Measurements from ENCODE around the gene PNPLA3.
"Not testable (repeated sequence)": the region's sequence is repeated elsewhere in the genome, so short reads cannot be mapped to it uniquely, and the experiment has no call there.

PNPLA3 gene

DNA sequence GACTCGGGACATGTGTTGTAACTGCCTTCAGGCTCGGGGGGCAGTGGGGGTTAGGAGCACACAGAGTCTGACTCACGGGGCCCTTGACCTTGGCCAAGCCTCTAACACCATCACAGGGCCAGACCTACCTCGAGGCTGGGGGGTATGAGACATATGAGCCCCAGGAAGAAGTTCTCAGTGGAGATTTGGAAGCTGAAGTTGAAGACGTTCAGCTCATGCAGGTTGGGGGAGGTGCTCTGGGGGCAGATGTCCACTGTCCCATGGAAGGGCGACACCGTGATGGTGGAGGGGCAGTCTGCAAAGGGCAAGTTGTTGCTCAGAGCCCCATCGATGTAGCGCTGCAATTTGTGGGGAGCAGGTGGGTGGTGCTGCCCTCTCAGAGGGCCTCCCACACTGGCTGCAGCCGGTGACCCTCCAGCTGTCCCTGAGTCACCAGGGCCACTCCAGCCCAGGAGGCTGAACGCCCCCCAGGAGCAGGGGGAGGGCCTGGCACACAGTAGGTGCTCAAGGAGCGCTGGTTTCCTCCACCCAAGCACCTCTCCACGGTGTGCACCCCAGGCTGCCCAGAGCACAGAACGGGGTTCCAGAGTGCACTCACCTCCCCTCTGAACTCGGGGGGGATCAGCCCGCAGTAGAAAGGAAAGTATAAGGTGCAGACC, 34.3 kb upstream of the PNPLA3 start:
- no peak for DNase-seq (ENCODE audit: low spot score)

GRCh38 chr22:43889860-43890253, 33.7 kb upstream of the PNPLA3 start:
- DNase-seq (ENCODE audit: low spot score) = no peak

- no peak for DNase-seq (ENCODE audit: low spot score)
Observed at GRCh38 chr22:43890901-43891331, 32.7 kb upstream of the PNPLA3 start.

DNA sequence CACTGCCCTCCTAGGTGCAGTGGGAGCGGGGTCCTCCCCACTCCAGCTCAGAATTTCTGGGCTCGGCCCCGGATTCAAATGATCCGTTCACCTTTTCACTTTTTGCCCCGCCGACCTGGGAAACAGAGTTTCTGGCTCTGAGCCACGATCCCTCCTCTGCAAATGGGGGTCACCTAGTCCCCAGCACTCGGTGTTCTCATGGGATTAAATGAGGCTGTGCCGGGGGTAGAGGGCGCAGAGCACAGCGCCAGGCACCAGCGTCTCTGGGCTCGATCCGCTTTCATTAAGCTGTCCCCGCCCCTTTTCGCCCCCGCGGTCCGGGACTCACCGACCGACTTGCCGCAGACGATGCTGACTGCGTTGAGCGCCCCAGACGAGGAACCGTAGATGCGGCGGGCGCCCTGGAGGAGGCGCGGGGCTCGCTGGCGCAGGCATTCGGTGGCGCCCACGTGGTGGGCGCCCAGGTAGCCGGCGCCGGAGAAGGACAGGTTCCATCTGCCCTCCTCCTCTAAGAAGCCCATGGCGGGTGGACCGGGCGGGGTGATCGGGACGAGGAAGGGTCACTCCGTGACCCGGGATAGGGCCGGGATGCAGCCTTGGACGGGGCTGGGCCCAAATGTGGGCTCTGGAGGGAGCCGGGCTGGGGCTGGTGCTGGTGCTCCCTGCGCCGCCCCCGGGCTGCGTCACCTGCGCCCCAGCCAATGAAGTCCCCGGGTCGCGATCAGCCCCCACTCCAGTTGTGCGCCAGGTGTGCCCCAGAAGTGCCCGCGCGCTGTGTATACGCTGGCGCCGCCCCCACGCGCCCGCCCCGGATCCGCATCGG, 32.0 kb upstream of the PNPLA3 start, which contains the start of gene PNPLA5:
Gene PNPLA5 (minus strand): TSS at position 654 of the 823 bp plus-strand sequence. CDS start 133 bp downstream, at position 521.
- no peak for DNase-seq (ENCODE audit: low spot score)

DNA sequence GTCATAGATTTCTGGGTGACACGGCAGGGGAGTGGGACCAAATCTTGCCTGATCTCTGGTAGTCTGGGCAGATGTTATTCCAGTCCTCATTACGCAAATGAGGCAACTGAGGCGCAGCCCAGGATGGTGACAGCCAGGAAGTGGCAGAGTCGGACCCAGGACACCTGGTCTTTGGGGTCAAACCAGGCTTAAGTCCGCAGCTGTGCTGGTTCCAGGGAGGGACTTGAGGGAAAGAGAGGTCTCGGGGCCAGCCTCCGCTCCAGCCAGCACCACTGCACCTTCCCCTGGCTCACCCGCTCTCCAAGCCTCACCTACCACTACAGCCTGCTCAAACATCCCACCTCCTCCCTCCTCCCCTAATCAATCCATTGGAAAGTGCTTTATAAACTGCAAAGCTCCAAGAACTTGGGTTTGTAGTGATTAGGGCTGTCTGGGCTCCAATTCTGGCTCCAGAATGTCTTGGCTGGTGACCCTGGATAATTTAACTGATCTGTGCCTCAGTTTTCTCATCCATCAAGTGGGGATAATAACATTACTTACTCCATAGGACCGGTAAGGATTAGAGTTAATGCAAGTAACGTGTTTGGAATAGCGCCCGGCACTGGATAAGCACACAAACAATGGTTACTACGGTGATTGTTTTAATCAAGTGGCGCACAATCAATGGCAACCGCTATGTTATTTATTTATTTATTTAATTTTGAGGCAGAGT, 31.3 kb upstream of the PNPLA3 start:
- no peak for DNase-seq (ENCODE audit: low spot score)

DNA sequence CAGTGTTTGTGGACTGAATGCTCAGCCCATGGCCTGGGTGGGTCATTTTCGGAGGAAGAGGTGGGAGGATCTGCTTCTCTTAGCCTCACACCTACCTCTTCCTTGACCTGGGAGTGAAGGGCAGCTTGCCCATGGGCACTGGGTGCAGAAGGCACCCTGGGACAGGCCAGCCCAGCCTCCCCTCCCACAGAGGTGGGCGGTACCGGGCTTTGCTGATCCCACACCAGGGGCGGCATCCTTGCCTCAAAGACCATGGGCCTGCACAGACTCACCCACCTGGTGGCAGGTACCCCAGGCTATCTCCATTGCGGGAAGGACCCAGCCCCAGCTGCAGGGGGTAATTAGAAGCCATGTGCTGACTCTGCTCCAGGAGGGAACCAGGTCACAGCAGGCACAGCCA, 30.3 kb upstream of the PNPLA3 start:
- DNase-seq (ENCODE audit: low spot score) = no peak

DNA sequence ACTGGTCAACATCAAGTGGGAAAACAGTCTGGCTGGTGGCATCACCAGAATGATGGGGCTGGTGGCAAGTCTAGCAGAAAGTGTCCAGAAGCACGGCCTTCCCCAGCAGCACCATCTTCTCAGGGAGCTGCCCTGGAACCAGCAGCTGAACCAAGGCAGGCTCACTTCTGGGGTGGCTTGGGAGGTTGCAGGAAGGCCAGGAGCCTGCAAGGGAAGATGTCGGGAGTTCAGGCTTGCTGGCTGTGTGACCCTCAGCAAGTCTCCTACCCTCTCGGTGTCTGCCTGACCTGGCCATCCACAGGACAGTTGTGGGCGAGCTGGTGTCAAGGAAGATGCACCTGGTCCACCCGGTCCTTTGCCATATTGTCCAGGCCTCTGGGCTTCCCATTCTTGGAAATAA, 29.5 kb upstream of the PNPLA3 start:
- no peak for DNase-seq (ENCODE audit: low spot score)

GRCh38 chr22:43895986-43896645, 27.5 kb upstream of the PNPLA3 start:
- DNase-seq (ENCODE audit: low spot score) = no peak

DNA sequence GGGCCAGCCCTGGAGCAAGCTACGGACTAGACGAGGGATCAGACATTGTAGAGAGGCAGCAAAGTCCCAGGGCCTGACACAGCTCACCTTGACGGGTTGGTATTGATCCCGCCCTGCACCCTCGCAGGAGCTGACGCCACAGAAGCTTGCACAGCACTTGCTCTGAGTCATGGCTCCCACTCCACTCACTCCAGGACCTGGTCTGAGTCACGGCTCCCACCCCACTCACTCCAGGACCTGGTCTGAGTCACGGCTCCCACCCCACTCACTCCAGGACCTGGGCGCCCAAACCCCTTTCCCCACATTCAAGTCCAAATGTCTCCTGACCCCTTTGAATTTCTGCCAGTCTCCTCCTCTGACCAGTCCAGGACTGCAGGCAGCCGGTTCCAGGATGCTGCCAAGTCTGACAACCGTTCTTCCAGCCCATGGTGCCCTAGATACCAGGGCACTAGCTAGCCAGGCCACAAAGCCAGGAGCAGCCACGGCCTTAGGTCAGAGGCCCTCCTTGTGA, 25.8 kb upstream of the PNPLA3 start:
- DNase-seq (ENCODE audit: low spot score) = no peak

GRCh38 chr22:43900206-43900605, 23.4 kb upstream of the PNPLA3 start:
- DNase-seq (ENCODE audit: low spot score) = no peak

- no peak for DNase-seq (ENCODE audit: low spot score)
Observed at GRCh38 chr22:43901976-43902643, 21.5 kb upstream of the PNPLA3 start.

GRCh38 chr22:43903033-43903432, 20.6 kb upstream of the PNPLA3 start:
- DNase-seq (ENCODE audit: low spot score) = not testable (repeated sequence)

DNA sequence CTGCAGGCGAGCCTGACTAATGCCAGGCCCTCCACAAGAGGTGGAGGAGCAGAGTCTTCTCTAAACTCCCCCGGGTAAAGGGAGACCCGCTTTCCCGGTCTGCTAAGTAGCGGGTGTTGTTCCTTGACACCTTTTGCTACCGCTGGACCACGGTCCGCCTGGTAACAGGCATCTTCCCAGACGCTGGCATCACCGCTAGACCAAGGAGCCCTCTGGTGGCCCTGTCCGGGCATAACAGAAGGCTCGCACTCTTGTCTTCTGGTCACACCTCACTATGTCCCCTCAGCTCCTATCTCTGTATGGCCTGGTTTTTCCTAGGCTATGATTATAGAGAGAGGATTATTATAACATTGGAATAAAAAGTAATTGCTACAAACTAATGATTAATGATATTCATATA, 19.2 kb upstream of the PNPLA3 start:
- not testable (repeated sequence) for DNase-seq (ENCODE audit: low spot score)

GRCh38 chr22:43905681-43906080, 17.9 kb upstream of the PNPLA3 start:
- DNase-seq (ENCODE audit: low spot score) = no peak

DNA sequence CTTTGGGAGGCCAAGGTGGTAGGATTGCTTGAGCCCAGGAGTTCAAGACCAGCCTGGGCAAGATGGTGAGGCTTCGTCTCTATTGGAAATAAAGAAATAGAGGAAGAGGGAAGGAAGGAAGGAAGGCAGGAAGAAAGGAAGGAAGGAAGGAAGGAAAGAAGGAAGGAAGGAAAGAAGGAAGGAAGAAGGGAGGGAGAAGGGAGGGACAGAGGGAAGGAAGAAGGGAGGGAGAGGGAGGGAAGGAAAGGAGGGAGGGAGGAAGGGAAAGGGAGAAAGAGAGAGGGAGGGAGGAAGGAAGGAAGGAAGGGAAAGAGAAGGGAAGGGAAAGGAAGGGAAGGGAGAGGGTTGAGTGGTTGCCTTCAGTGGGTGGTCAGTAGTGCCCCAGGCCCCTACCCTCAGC, 13.9 kb upstream of the PNPLA3 start:
- DNase-seq (ENCODE audit: low spot score) = no peak

GRCh38 chr22:43910178-43910695, 13.4 kb upstream of the PNPLA3 start:
- DNase-seq (ENCODE audit: low spot score) = no peak

DNA sequence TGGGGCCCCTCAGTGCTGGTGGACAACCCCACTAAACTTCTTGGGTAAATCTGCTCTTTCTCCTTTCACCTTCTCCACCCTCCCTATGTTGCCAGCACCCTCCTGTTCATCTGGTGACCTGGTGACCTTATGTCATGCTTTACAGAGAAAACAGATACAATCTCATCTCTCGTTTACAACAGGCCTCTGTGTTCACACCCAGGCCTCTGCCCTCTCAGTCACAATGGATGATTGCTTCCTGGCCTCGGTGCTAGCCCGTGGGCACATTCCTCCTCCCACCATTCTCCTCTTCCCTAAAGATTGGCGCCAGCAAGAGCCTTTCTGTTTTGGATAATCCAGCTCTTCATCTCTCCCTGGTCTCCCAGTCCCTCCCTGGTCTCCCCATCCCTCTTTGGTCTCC, 12.3 kb upstream of the PNPLA3 start:
- DNase-seq (ENCODE audit: low spot score) = peak; percentile 59

DNA sequence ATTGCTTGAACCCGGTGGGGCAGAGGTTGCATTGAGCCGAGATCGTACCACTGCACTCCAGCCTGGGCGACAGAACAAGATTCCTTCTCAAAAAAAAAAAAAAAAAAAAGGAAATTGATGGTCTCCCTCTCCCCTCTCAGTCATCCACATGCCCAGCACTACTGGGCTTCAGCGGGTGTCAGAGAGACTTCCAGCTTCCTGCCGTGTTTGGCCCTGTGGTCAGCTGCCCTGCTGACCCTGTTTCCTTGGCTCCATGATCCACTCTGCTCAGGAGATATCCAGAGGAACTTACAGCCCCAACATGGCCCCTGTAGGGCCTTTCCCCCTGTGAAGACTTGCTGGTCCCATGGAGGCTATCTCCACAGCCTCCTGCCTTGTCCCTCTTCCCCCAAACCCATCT, 6.1 kb upstream of the PNPLA3 start:
- no peak for DNase-seq (ENCODE audit: low spot score)

- DNase-seq (ENCODE audit: low spot score) = no peak
Observed at GRCh38 chr22:43919106-43919973, 4.3 kb upstream of the PNPLA3 start.

DNA sequence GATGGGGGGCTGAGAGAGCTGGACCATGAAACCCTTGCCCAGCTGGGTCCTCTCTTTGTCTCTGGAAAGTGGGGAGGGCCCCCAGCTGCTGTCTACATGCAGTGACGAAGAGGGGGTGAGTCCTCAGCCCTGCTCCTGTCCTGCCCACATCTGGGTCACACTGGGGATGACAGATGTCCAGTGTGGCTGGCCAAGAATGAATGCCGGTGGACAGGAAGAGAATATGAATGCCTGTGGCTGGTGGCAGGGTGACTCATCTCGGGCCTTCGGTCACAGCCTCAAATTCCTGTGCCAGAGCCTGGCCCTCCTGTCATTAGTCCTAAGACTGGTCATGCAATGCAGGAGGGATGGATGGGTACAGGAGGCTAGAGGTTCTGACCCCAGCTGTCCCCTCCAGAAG, 2.2 kb upstream of the PNPLA3 start:
- DNase-seq (ENCODE audit: low spot score) = no peak
